GM18505 (cell line): ENCODE results near the gene TET2.

Source experiments
- ATAC-seq: cut with Tn5 transposase; IDR thresholded peaks from one replicate; pipeline ENCODE4 v1.9.1; 2021; ENCODE audit not compliant: unreplicated experiment
- POLR2A ChIP-seq: IDR thresholded peaks from 4 replicates; pipeline ENCODE4 v1.6.1; 2011; ENCODE audit warnings: borderline replicate concordance; ENCODE audit not compliant: insufficient read depth, insufficient read length; ENCODE audit errors: extremely low read depth

TET2 gene

DNA sequence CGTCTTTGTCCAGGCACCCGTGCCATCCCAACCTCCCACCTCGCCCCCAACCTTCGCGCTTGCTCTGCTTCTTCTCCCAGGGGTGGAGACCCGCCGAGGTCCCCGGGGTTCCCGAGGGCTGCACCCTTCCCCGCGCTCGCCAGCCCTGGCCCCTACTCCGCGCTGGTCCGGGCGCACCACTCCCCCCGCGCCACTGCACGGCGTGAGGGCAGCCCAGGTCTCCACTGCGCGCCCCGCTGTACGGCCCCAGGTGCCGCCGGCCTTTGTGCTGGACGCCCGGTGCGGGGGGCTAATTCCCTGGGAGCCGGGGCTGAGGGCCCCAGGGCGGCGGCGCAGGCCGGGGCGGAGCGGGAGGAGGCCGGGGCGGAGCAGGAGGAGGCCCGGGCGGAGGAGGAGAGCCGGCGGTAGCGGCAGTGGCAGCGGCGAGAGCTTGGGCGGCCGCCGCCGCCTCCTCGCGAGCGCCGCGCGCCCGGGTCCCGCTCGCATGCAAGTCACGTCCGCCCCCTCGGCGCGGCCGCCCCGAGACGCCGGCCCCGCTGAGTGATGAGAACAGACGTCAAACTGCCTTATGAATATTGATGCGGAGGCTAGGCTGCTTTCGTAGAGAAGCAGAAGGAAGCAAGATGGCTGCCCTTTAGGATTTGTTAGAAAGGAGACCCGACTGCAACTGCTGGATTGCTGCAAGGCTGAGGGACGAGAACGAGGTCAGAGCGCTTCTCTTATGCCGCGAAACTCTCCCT is at the start of gene TET2:
Gene TET2 (plus strand): TSS at position 601 of the 740 bp plus-strand sequence. CDS start 87,067 bp downstream, outside the sequence.
- peak; percentile 82 for TF ChIP-seq POLR2A
- ATAC-seq = peak; percentile 82

GRCh38 chr4:105102016-105102415 is 44.7 kb upstream of the TET2 start:
- no peak for ATAC-seq
- no peak for TF ChIP-seq POLR2A

GRCh38 chr4:105106426-105106825 is 40.2 kb upstream of the TET2 start:
- ATAC-seq = no peak
- TF ChIP-seq POLR2A = no peak

DNA sequence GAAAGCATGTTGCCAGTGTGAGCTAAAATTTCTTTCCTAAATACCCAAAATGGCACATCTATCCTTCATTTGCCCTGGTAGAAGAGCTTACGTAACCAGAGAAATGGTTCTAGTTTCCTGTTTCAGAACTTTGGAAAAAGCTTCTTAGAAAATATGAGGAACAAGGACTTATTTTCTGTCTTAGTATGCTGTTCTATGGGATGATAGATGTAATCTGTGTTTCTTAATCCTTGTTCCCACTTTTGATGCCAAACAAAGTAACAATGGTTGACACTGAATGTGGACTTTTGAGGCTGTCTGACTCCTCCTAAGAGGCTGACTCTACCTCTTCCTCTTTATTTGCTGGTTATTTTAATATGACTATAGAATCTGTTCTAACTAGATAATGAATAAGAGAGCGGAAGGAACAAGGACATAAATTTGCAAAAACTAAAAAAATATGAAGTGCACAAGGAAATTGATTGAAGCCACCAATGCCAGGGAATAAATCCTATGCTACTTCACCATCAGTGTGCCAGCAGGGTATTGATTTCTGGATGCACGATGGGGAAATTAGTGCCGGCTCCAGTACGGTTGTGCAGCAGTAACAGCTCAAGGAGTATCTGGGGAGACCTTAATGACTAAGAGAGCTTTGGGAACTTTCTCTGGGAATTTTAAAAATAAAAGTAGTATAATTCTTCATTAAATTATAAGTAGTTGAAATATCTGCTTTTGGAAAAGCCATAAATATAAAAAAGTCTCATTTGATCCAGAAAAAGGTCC is 39.4 kb upstream of the TET2 start:
- TF ChIP-seq POLR2A = no peak
- no peak for ATAC-seq

- ATAC-seq = no peak
- TF ChIP-seq POLR2A = no peak
Measured at GRCh38 chr4:105108971-105109370, 37.7 kb upstream of the TET2 start.

DNA sequence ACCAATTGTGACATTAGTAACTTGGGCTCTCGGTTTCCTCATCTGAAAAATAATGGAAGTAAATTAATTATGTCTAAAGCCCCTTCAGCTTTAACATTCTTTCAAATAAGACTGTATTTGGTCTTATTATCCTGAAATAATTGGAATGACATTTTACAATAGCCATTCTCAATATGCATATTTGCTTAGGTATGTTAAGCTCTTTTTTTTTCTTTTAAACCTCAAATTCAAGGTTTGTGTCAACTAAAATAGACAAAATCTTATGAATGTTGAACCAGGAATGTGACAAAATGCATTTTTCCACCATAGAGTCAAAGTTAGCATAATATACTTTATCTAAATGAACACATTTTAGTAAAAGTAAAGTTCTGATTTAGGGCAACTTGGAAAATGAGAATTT is 34.4 kb upstream of the TET2 start:
- no peak for TF ChIP-seq POLR2A
- no peak for ATAC-seq

DNA sequence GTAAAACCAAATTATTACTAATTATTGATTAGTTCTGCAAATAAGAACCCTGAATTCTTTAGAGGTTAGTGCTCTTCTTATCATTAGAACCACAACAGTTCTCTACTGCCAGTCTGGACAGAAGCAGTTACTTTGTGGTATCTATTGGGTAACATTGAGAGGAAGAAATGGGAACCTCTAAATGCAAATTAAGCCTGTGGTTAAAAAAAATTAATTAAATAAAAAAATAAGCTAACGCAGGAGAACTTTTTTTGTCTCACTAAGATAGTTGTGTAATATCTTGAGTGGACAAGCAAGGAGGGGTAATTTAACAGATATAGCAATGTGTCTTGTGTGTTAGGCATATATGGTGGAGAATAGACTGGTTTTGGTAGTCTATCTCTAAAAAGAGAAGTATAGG is 32.9 kb upstream of the TET2 start:
- no peak for ATAC-seq
- no peak for TF ChIP-seq POLR2A

DNA sequence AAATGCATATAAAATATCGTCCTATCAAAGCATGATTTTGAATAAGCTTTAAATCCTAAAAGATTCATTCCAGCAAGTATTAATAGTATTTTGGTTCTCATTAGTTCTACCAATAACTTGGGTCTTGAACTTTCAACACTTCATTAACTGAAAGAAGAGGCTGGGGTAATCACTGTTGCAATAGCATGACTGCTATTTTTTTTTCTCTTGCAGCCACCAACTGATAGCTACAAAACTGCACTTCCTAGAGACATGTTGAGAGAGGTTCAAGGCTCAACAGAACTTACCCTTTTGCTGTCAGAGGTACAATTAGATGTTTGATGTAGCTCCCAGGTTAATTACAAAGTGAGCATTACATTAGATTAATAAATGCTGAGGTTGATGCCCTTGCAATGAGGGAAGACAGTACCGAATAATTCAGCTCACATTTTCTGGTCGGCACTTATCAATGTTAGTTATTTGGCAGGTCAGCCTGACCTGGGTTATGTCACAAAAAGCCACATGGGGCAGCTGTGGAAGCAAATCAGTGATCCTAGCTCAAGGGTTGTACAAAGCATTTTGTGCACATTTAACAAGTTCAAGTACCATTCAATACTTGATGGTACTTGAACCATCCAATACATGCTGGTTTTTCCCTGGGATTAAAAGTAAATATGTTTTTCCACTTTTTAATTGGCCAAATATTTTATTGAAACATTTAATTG is 29.9 kb upstream of the TET2 start:
- TF ChIP-seq POLR2A = no peak
- ATAC-seq = no peak

GRCh38 chr4:105119356-105119755 is 27.3 kb upstream of the TET2 start:
- no peak for TF ChIP-seq POLR2A
- no peak for ATAC-seq

- ATAC-seq = no peak
Measured at GRCh38 chr4:105120626-105121025, 26.1 kb upstream of the TET2 start.

DNA sequence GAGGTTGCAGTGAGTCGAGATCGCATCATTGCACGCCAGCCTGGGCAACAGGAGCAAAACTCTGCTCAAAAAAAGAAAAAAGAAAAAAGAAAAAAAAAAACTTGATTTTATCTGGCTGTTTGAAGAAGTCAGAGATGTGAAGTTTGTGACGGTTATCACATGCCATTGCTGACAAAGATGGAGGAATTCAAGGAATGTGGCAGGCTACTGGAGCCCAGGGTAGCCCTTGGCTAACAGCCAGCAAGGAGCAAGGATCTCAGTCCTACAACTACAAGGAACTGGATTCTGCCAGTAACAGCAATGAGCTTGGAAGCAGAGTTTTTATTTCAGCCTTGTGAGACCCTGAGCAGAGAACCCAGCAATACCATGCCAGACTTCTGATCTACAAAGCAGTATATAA is 24.3 kb upstream of the TET2 start:
- ATAC-seq = no peak
- no peak for TF ChIP-seq POLR2A

More at GRCh38 chr4:105120626-105121025, 26.1 kb upstream of the TET2 start:
- TF ChIP-seq POLR2A = no peak

GRCh38 chr4:105126311-105127169 is 20.1 kb upstream of the TET2 start:
- ATAC-seq = no peak
- TF ChIP-seq POLR2A = no peak

- TF ChIP-seq POLR2A = no peak
- ATAC-seq = no peak
Measured at GRCh38 chr4:105127170-105127445, 19.6 kb upstream of the TET2 start.
